HepG2 (cell line): ENCODE data around the gene PCAT6. TPM values are rescaled to one million over a fixed set of nuclear protein-coding genes. Genes with fewer than 3 reads are reported as not detected.

Source experiments
- DNMT1 ChIP-seq: sonication (generic); formaldehyde crosslinking; IDR thresholded peaks from 2 replicates; pipeline ENCODE4 v1.5.1; 2020; ENCODE audit warnings: mild to moderate bottlenecking, missing genetic modification reagents
- FOXK1 ChIP-seq: sonication (generic); formaldehyde crosslinking; IDR thresholded peaks from 2 replicates; pipeline ENCODE4 v1.4.0; 2020; ENCODE audit warnings: low read depth, missing genetic modification reagents, borderline replicate concordance
- MAFG ChIP-seq: sonication (generic); formaldehyde crosslinking; IDR thresholded peaks from 2 replicates; pipeline ENCODE4 v1.5.1; 2020; ENCODE audit warnings: mild to moderate bottlenecking, missing genetic modification reagents
- PCBP2 ChIP-seq: fragments of 200-400 bp; formaldehyde crosslinking; optimal IDR thresholded peaks from 2 replicates; pipeline ENCODE3; 2018; ENCODE audit warnings: low read length, low read depth; ENCODE audit not compliant: poor library complexity, severe bottlenecking
- TGIF2 ChIP-seq: IDR thresholded peaks from 2 replicates; pipeline ENCODE4 v1.6.1; 2016; ENCODE audit warnings: control low read depth, missing compliant biosample characterization
- ZMYM2 ChIP-seq: sonication (generic); formaldehyde crosslinking; IDR thresholded peaks from 2 replicates; pipeline ENCODE4 v1.8.0; 2022; ENCODE audit warnings: mild to moderate bottlenecking, missing genetic modification reagents
- ZNF160 ChIP-seq: sonication (generic); formaldehyde crosslinking; IDR thresholded peaks from 2 replicates; pipeline ENCODE4 v1.8.0; 2022; ENCODE audit warnings: mild to moderate bottlenecking, inconsistent platforms, missing genetic modification reagents
- ZNF207 ChIP-seq: fragments of 450-650 bp; IDR thresholded peaks from 2 replicates; pipeline ENCODE4 v1.6.1; 2016; ENCODE audit warnings: antibody characterized with exemption, borderline replicate concordance
- ZNF253 ChIP-seq: sonication (generic); formaldehyde crosslinking; IDR thresholded peaks from 2 replicates; pipeline ENCODE4 v1.8.0; 2022; ENCODE audit warnings: mild to moderate bottlenecking, missing genetic modification reagents, borderline replicate concordance
- ZNF569 ChIP-seq: sonication (generic); formaldehyde crosslinking; IDR thresholded peaks from 2 replicates; pipeline ENCODE4 v1.5.0; 2020; ENCODE audit warnings: mild to moderate bottlenecking, missing genetic modification reagents, moderate library complexity, borderline replicate concordance
- ZNF577 ChIP-seq: sonication (generic); formaldehyde crosslinking; IDR thresholded peaks from 2 replicates; pipeline ENCODE4 v1.4.0; 2020; ENCODE audit warnings: mild to moderate bottlenecking, low read depth, missing genetic modification reagents, borderline replicate concordance
- polyA plus RNA-seq, 8 experiments: library from polyadenylated mRNA; depleted of rRNA in 3 of 8; stranded (reverse) in 7 of 8; unstranded in 1 of 8; fragments of >200 nt; fragmentation: Illumina TruSeq in 4 of 8; extraction: Trizol in 4 of 8; gene quantifications; 2 replicates each; pipeline versions ENCODE4 v1.2.1 to v1.2.3, GENCODE V29; 2011 to 2016; ENCODE audit warnings: low read depth in 4 of 8, missing spikeins in 1 of 8, mixed read lengths in 1 of 8; ENCODE audit not compliant: insufficient read depth in 1 of 8
- total RNA-seq, 5 experiments: library from RNA; depleted of rRNA; stranded (reverse); fragments of >200 nt; fragmentation: Illumina TruSeq; extraction: Trizol; gene quantifications; 2 replicates each; pipeline ENCODE4 v1.2.3, GENCODE V29; 2016; ENCODE audit warnings: low read depth in 1 of 5
- TF ChIP-seq, protein P1 (sequence below), 2 experiments: sonication (generic) in 1 of 2; formaldehyde crosslinking in 1 of 2; IDR thresholded peaks; 2 replicates each; pipeline versions ENCODE4 v1.4.0 to v1.6.1; 2016 to 2020; ENCODE audit warnings: borderline replicate concordance in 1 of 2, low read depth in 1 of 2, mild to moderate bottlenecking in 1 of 2, missing genetic modification reagents in 1 of 2
- TF ChIP-seq, protein P2 (sequence below): sonication (generic); formaldehyde crosslinking; IDR thresholded peaks from 2 replicates; pipeline ENCODE4 v1.5.0; 2020; ENCODE audit warnings: mild to moderate bottlenecking, missing genetic modification reagents, moderate library complexity
- TF ChIP-seq, protein P3 (sequence below): sonication (generic); formaldehyde crosslinking; conservative IDR thresholded peaks from 2 replicates; pipeline ENCODE4 v1.8.0; 2022; ENCODE audit warnings: mild to moderate bottlenecking, moderate library complexity, missing genetic modification reagents
- TF ChIP-seq, protein P4 (sequence below): sonication (generic); formaldehyde crosslinking; conservative IDR thresholded peaks from 2 replicates; pipeline ENCODE4 v1.8.0; 2022; ENCODE audit warnings: missing genetic modification reagents
- TF ChIP-seq, protein P5 (sequence below): IDR thresholded peaks from 2 replicates; pipeline ENCODE4 v1.6.1; 2016; ENCODE audit warnings: missing compliant biosample characterization, missing genetic modification reagents, borderline replicate concordance

The PCAT6 gene
- total and polyA plus RNA-seq, 2 of the 13 experiments (the other 11 are each of a cell fraction or from before 2014, with no cell fraction given), result 0.60 to 4.4 TPM

DNA sequence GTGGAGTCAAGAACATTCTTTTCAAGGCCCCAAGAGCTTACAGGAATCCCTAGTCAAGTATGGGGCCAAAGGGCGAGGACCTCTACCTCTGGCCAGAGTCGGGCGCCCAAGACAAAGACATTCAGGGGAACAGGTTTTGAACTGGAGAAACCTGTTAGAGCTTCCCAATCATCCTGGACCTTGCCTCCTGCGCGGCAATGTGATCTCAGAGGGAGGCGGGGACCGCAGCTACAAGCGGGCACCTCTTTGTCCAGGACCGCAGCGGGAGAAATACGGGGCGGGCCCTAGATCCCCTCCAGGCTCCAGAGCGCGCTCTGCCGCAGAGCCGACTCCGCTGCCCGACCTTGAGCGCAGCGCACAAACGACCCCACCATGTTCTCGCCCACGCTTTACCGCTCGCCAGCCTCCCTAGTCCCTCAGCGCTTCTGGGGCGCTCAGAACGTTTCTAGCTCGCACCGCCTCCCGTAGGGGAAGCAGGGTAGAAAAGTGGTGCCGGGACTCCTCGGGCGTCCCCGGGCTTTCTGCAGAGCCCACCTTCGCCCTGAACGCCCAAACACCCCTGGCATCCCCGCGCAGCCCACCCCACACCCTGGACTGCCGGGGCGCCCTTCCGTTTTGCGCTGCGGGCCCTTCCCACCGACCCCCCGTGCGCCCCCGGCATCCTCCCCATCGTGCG lies 50.1 kb downstream of the PCAT6 start (continued):
- no peak for TF ChIP-seq PCBP2
- TF ChIP-seq ZNF207, result no peak
- TF ChIP-seq, protein P1, sequence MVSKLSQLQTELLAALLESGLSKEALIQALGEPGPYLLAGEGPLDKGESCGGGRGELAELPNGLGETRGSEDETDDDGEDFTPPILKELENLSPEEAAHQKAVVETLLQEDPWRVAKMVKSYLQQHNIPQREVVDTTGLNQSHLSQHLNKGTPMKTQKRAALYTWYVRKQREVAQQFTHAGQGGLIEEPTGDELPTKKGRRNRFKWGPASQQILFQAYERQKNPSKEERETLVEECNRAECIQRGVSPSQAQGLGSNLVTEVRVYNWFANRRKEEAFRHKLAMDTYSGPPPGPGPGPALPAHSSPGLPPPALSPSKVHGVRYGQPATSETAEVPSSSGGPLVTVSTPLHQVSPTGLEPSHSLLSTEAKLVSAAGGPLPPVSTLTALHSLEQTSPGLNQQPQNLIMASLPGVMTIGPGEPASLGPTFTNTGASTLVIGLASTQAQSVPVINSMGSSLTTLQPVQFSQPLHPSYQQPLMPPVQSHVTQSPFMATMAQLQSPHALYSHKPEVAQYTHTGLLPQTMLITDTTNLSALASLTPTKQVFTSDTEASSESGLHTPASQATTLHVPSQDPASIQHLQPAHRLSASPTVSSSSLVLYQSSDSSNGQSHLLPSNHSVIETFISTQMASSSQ (IDR thresholded peaks at IDR 0.05; ENCODE audit: low read depth), result no peak
- TF ChIP-seq, protein P1 (CRISPR knock-in tag; IDR thresholded peaks at IDR 0.05; ENCODE audit: borderline replicate concordance), result peak; percentile 20; the same call in 1 of the 2 replicates
- no peak; the same call in 1 of the 2 replicates for TF ChIP-seq TGIF2
- TF ChIP-seq, protein P2, sequence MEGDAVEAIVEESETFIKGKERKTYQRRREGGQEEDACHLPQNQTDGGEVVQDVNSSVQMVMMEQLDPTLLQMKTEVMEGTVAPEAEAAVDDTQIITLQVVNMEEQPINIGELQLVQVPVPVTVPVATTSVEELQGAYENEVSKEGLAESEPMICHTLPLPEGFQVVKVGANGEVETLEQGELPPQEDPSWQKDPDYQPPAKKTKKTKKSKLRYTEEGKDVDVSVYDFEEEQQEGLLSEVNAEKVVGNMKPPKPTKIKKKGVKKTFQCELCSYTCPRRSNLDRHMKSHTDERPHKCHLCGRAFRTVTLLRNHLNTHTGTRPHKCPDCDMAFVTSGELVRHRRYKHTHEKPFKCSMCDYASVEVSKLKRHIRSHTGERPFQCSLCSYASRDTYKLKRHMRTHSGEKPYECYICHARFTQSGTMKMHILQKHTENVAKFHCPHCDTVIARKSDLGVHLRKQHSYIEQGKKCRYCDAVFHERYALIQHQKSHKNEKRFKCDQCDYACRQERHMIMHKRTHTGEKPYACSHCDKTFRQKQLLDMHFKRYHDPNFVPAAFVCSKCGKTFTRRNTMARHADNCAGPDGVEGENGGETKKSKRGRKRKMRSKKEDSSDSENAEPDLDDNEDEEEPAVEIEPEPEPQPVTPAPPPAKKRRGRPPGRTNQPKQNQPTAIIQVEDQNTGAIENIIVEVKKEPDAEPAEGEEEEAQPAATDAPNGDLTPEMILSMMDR (CRISPR knock-in tag), result peak; percentile 46
- 0 out of 2 replicates have a peak, but pooled peaks have one; percentile 60 for TF ChIP-seq DNMT1
- no peak for TF ChIP-seq ZMYM2
- TF ChIP-seq FOXK1 (CRISPR knock-in tag), result peak; percentile 14; the same call in 1 of the 2 replicates
- no peak for TF ChIP-seq MAFG
- TF ChIP-seq ZNF160 (CRISPR knock-in tag), result 0 out of 2 replicates have a peak, but pooled peaks have one; percentile 7
- TF ChIP-seq, protein P3, sequence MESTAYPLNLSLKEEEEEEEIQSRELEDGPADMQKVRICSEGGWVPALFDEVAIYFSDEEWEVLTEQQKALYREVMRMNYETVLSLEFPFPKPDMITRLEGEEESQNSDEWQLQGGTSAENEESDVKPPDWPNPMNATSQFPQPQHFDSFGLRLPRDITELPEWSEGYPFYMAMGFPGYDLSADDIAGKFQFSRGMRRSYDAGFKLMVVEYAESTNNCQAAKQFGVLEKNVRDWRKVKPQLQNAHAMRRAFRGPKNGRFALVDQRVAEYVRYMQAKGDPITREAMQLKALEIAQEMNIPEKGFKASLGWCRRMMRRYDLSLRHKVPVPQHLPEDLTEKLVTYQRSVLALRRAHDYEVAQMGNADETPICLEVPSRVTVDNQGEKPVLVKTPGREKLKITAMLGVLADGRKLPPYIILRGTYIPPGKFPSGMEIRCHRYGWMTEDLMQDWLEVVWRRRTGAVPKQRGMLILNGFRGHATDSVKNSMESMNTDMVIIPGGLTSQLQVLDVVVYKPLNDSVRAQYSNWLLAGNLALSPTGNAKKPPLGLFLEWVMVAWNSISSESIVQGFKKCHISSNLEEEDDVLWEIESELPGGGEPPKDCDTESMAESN (CRISPR knock-in tag), result 0 out of 2 replicates have a peak, but pooled peaks have one; percentile 37
- TF ChIP-seq, protein P4, sequence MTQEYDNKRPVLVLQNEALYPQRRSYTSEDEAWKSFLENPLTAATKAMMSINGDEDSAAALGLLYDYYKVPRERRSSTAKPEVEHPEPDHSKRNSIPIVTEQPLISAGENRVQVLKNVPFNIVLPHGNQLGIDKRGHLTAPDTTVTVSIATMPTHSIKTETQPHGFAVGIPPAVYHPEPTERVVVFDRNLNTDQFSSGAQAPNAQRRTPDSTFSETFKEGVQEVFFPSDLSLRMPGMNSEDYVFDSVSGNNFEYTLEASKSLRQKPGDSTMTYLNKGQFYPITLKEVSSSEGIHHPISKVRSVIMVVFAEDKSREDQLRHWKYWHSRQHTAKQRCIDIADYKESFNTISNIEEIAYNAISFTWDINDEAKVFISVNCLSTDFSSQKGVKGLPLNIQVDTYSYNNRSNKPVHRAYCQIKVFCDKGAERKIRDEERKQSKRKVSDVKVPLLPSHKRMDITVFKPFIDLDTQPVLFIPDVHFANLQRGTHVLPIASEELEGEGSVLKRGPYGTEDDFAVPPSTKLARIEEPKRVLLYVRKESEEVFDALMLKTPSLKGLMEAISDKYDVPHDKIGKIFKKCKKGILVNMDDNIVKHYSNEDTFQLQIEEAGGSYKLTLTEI (CRISPR knock-in tag), result no peak
- no peak for TF ChIP-seq ZNF577 (CRISPR knock-in tag)
- TF ChIP-seq ZNF253 (CRISPR knock-in tag), result no peak
- TF ChIP-seq, protein P5, sequence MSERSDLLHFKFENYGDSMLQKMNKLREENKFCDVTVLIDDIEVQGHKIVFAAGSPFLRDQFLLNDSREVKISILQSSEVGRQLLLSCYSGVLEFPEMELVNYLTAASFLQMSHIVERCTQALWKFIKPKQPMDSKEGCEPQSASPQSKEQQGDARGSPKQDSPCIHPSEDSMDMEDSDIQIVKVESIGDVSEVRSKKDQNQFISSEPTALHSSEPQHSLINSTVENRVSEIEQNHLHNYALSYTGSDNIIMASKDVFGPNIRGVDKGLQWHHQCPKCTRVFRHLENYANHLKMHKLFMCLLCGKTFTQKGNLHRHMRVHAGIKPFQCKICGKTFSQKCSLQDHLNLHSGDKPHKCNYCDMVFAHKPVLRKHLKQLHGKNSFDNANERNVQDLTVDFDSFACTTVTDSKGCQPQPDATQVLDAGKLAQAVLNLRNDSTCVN, result peak; percentile 74
- TF ChIP-seq ZNF569 (CRISPR knock-in tag), result no peak
